ENCODE results near the gene ENTHD1.

ENTHD1 gene

GRCh38 chr22:39717099-39717498 lies 176.5 kb downstream of the ENTHD1 start:
- H3K27me3 ChIP-seq (ENCODE audit: low read length): no peaks in the 10 kb centered on the region
- H4K20me1 ChIP-seq (ENCODE audit: low read depth, low read length): no peaks in the 10 kb centered on the region
- no peak overlapping the region for H3K4me3 ChIP-seq (ENCODE audit: insufficient read depth, low read length, poor library complexity, severe bottlenecking)
- H3K27ac ChIP-seq (ENCODE audit: low read depth, low read length): no peak overlapping the region
- H3K79me2 ChIP-seq (ENCODE audit: insufficient read depth, low read length): no peaks in the 10 kb centered on the region
- H3K9ac ChIP-seq (ENCODE audit: low read length): no peak overlapping the region
- no peak for TF ChIP-seq CTCF (IDR thresholded peaks at IDR 0.05; ENCODE audit: insufficient read depth, low read length, poor library complexity, severe bottlenecking)
- TF ChIP-seq EZH2phosphoT487 (conservative IDR thresholded peaks at IDR 0.05; ENCODE audit: low read length): no peak
- no peaks in the 10 kb centered on the region for H3K9me3 ChIP-seq (ENCODE audit: insufficient read depth, low read length)
- H3K9me2 ChIP-seq (replicated peaks; ENCODE audit: insufficient read depth, low read length): no peaks in the 10 kb centered on the region
- H3K36me3 ChIP-seq (ENCODE audit: low read length): no peaks in the 10 kb centered on the region
- H3K4me2 ChIP-seq (ENCODE audit: low read depth, low read length, poor library complexity, severe bottlenecking): no peak overlapping the region
- no peaks in the 10 kb centered on the region for H3F3A ChIP-seq (ENCODE audit: insufficient read depth)
- no peak overlapping the region for H2AFZ ChIP-seq (ENCODE audit: low read depth, low read length, severe bottlenecking)

DNA sequence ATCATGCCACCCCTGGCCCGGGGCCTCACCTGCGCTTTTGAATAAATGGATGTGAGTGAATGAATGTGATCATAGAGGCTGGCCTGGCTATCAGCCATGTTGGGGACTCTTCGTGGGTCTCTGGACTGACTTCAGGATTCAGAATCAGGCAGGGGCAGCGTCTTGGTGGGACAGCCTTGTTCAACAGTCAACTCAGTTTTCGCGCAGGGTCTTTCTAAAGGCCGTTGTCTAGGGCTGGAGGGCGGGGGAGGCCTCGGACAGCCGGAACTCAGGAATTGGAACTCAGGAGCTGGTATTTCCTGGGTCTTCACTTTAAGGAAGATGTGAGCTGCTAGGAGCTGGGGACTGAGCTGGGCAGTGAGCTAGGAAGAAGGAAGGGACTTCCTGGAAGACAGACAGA lies 177.0 kb downstream of the ENTHD1 start:
- no peak overlapping the region for H3K4me2 ChIP-seq (ENCODE audit: low read depth, low read length, poor library complexity, severe bottlenecking)
- H3K9ac ChIP-seq (ENCODE audit: low read length): no peak overlapping the region
- no peaks in the 10 kb centered on the region for H3K9me2 ChIP-seq (replicated peaks; ENCODE audit: insufficient read depth, low read length)
- H3K9me3 ChIP-seq (ENCODE audit: insufficient read depth, low read length): no peaks in the 10 kb centered on the region
- H2AFZ ChIP-seq (ENCODE audit: low read depth, low read length, severe bottlenecking): no peak overlapping the region
- H3K4me3 ChIP-seq (ENCODE audit: insufficient read depth, low read length, poor library complexity, severe bottlenecking): no peak overlapping the region
- no peaks in the 10 kb centered on the region for H4K20me1 ChIP-seq (ENCODE audit: low read depth, low read length)
- no peaks in the 10 kb centered on the region for H3K79me2 ChIP-seq (ENCODE audit: insufficient read depth, low read length)
- no peaks in the 10 kb centered on the region for H3K36me3 ChIP-seq (ENCODE audit: low read length)
- TF ChIP-seq EZH2phosphoT487 (conservative IDR thresholded peaks at IDR 0.05; ENCODE audit: low read length) (no peak), CTCF (IDR thresholded peaks at IDR 0.05; ENCODE audit: insufficient read depth, low read length, poor library complexity, severe bottlenecking) (no peak)
- H3F3A ChIP-seq (ENCODE audit: insufficient read depth): no peaks in the 10 kb centered on the region
- H3K27ac ChIP-seq (ENCODE audit: low read depth, low read length): no peak overlapping the region
- no peaks in the 10 kb centered on the region for H3K27me3 ChIP-seq (ENCODE audit: low read length)

GRCh38 chr22:39715778-39716495 lies 177.6 kb downstream of the ENTHD1 start:
- Histone ChIP-seq H3K27ac (ENCODE audit: low read depth, low read length) (no peak overlapping the region), H3K4me2 (ENCODE audit: low read depth, low read length, poor library complexity, severe bottlenecking) (no peak overlapping the region), H3K4me3 (ENCODE audit: insufficient read depth, low read length, poor library complexity, severe bottlenecking) (no peak overlapping the region), H3K9me2 (replicated peaks; ENCODE audit: insufficient read depth, low read length) (no peaks in the 10 kb centered on the region), H2AFZ (ENCODE audit: low read depth, low read length, severe bottlenecking) (no peak overlapping the region), H4K20me1 (ENCODE audit: low read depth, low read length) (no peaks in the 10 kb centered on the region), H3F3A (ENCODE audit: insufficient read depth) (no peaks in the 10 kb centered on the region), H3K79me2 (ENCODE audit: insufficient read depth, low read length) (no peaks in the 10 kb centered on the region), H3K9me3 (ENCODE audit: insufficient read depth, low read length) (no peaks in the 10 kb centered on the region), H3K36me3 (ENCODE audit: low read length) (no peaks in the 10 kb centered on the region), H3K9ac (ENCODE audit: low read length) (no peak overlapping the region), H3K27me3 (ENCODE audit: low read length) (no peaks in the 10 kb centered on the region)
- TF ChIP-seq EZH2phosphoT487 (conservative IDR thresholded peaks at IDR 0.05; ENCODE audit: low read length): no peak
- TF ChIP-seq CTCF (IDR thresholded peaks at IDR 0.05; ENCODE audit: insufficient read depth, low read length, poor library complexity, severe bottlenecking): no peak

All from SU-DHL-6 (cell line).